Anterior cingulate cortex (tissue), 58 donors: ENCODE data around the gene LRRC36.
A peak's percentile ranks its signal among the peaks of the same experiment; 100 is the strongest.

Experiments used
- DNase-seq, 58 donors: peaks; one replicate each; lab custom pipeline; 2025; lab: John Stamatoyannopoulos, UW

The LRRC36 gene

GRCh38 chr16:67326472-67327309 is at the start of gene LRRC36, which contains the start of gene KCTD19:
Gene LRRC36, plus strand, starts transcription at chr16:67326815. Its CDS starts 48 bp downstream, at chr16:67326863.
Gene KCTD19, minus strand, starts transcription at chr16:67326741. Its CDS starts 34 bp downstream, at chr16:67326707.
- peak in 34 of 58 donors; percentile 2 to 55 (median 17) for DNase-seq

GRCh38 chr16:67277294-67277998 is 49.2 kb upstream of the LRRC36 start:
- peak in 1 of 58 donors; percentile 10 for DNase-seq

- DNase-seq: no peak
These were observed 48.4 kb upstream of the LRRC36 start for GRCh38 chr16:67277999-67278772.

- peak in 1 of 58 donors; percentile 41 for DNase-seq
These were observed 47.8 kb upstream of the LRRC36 start for GRCh38 chr16:67278773-67279295.

- peak in 21 of 58 donors; percentile 6 to 41 (median 17) for DNase-seq
These were observed 47.1 kb upstream of the LRRC36 start, which contains the start of gene PLEKHG4 for GRCh38 chr16:67279296-67280089. Gene PLEKHG4, plus strand, starts transcription at chr16:67279532. Its CDS starts 513 bp downstream, at chr16:67280045.

GRCh38 chr16:67280090-67281015 is 46.3 kb upstream of the LRRC36 start:
- no peak for DNase-seq

- no peak for DNase-seq
These were observed 44.8 kb upstream of the LRRC36 start for GRCh38 chr16:67281536-67282446.

- DNase-seq: no peak
These were observed 44.2 kb upstream of the LRRC36 start for GRCh38 chr16:67282447-67282805.

- DNase-seq: no peak
These were observed 43.4 kb upstream of the LRRC36 start for GRCh38 chr16:67283039-67283825.

- DNase-seq: no peak
These were observed 42.6 kb upstream of the LRRC36 start for GRCh38 chr16:67283826-67284555.

GRCh38 chr16:67284699-67285646 is 41.6 kb upstream of the LRRC36 start:
- peak in 11 of 58 donors; percentile 6 to 40 (median 20) for DNase-seq

- DNase-seq: no peak
These were observed 40.0 kb upstream of the LRRC36 start for GRCh38 chr16:67286441-67287235.

- no peak for DNase-seq
These were observed 38.7 kb upstream of the LRRC36 start for GRCh38 chr16:67287960-67288359.

- no peak for DNase-seq
These were observed 35.2 kb upstream of the LRRC36 start for GRCh38 chr16:67291461-67291860.
